NCI-H128 (cell line): ENCODE results near the gene ARSK.

ENCODE experiments used
- DNase-seq: peaks from one replicate; lab custom pipeline; 2025; ENCODE audit not compliant: unreplicated experiment; lab: John Stamatoyannopoulos, UW

The ARSK gene

DNA sequence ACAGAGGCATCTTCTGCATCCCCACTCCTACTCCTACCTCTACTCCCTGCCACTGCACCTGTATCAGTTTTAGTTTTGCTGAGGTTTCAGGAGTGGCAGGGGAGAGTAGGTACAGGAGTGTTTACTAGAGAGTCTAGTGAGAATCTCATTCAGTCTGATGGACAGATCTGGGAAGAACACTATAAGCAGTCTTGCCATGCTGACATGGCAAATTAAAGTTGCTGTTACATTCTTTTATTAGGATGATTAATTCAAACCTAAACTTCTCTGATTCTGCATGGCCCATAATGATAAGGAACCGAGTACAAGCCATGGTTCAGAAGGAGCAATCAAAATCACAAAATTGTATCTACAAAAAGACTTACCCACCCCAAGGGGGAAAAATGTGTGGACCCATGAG lies 7.4 kb downstream of the ARSK start:
- DNase-seq: no peak

DNA sequence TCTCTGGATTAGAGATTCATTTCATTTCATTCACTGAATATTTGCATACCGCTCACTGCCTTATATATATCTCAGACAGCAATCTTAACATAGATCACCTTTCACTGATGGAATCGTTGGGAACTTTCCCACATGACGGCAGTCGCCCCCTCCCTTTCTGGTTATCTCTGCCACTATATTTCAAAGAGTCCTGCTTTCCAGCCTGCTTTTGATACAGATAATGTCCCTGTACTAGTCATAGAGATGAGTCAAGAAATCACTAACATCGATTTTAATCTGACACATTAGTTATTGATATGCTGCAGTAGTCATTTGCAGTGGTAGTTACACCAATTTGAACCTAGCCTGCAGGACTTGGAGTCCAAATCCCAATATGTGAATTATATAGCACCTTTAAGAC lies 8.5 kb downstream of the ARSK start:
- no peak for DNase-seq

DNA sequence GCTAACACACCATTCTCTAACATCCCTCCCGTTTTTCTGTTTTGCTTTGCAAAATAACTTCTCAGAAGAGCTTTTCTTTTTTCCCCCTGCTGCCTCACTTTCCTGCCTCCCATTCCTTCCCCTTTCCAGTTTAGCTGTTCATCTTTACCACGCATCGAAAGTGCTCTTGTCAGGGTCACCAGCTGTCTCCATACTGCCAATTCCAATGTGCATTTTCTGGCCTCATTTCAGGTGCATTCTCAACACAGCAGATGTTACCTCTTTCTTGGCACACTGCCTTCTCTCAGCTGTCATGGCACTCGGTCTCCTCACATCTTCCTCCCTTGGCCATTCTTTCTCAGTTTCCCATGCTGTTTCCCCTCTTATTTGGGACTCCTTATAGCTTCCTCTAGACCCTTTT lies 9.5 kb downstream of the ARSK start:
- DNase-seq: no peak

DNA sequence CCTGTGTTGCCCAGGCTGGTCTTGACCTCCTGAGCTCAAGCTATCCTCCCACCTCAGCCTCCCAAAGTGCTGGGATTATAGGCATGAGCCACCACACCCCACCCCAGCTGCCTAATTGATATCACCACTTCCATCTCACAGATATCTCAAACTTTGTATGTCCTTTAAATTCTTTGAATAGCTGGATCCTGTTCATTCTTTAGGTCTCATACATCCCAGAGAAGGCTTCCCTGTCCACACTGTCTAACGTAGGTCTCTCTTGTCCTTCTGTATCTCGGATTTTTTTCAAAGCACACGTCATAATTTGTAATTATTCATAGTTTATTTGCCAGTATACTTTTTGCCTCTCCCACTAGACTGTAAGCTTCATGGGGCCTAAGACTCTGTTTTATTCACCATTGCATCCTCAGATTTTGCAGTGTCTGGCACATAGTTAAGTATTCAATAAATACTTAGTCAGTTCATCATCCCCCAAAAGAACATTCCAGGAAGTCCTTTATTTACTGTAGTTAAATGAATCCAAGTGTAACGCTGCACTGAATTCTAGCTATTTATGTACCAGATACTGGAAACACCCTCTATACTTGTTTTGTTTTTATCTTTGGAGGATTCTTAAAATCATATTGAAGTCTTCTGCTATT lies 10.5 kb downstream of the ARSK start:
- DNase-seq: no peak

DNA sequence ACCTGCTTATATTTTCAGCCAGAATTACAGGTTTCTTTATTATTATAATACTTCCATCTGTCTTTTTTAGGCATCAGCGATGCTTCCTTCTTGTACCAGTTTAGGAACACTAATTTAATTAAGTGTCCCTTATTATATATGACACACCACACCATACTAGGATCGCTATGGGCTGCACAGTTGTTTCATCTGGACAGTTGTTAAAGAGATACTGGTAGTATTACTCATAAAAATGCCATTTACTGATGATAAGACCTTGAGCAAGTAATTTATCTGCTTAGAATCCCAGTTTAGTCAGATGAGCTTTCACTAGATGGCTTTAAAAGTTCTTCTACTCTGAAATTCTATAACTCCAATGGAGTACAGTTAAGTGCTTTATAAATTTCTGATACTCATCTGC lies 17.1 kb downstream of the ARSK start:
- DNase-seq: no peak

DNA sequence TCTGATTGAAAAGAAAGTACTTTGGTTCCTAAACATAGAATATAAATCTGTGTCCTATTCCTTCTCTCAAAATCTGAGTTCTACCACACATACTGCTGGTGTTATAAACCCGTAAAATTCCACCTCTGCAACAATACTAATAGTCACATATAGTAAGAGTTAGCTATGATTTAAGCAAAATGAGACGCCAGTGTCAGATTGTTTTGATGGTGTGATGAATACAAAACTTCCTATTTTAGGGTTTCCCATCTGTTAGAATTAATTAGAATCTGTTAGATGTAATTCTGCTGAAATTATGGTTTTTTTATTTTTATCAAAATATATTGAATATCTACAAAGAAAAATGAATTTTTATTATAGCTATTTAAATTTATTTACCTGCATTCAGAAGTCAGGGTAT lies 26.7 kb downstream of the ARSK start:
- DNase-seq: no peak

DNA sequence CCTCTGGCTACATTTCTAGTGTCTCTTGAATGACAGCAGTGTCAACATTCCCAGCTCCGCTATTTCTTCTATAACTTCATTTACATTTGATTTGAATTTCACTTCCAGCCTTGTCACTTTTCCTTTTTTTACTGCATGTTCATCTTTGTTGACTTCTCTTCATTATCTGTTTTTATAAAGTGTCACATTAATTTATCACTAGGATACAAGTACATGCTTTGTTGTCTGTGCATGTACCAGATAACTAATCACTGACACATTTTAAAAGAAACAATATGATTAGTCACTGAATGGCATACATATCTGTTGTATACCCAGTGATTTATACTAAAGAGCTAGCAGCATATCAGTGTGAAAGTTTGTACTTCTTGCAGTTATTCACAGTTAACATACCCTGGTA lies 29.1 kb downstream of the ARSK start:
- no peak for DNase-seq

DNA sequence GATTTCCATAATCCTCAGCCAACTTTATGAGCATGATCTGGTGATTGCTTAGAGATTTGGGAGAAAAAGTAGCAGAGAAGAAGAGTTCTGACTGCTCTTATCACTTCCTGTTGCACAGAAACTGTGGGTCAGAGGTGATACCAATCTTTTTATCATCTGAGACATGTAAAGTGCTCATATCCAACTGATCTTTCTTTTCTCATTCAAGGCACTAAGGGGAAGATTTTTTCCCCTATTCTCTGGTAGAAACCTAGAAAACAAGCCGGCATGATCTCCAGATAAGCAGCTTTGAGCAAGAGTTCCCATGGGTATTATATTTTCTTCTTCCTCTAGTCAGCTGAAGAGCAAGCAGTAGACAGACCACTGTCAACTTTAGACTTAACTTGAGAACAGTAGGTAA lies 36.0 kb downstream of the ARSK start:
- DNase-seq: no peak

DNA sequence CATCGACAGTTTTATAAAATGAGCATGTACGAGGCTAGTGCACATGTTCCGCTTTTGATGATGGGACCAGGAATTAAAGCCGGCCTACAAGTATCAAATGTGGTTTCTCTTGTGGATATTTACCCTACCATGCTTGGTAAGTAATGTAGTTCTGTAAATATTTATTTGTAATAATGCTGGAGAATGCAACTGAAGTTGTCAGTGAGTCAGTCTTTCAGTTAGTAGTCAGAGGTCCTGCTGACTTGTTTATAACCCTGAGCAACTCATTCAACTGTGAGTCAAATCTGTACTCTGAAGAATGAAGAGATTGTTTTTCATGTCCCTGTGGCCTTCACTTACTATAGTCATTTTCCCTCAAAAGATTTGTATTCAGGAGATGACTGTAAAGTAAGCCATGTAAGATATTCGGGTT lies 36.6 kb downstream of the ARSK start:
- DNase-seq: no peak

DNA sequence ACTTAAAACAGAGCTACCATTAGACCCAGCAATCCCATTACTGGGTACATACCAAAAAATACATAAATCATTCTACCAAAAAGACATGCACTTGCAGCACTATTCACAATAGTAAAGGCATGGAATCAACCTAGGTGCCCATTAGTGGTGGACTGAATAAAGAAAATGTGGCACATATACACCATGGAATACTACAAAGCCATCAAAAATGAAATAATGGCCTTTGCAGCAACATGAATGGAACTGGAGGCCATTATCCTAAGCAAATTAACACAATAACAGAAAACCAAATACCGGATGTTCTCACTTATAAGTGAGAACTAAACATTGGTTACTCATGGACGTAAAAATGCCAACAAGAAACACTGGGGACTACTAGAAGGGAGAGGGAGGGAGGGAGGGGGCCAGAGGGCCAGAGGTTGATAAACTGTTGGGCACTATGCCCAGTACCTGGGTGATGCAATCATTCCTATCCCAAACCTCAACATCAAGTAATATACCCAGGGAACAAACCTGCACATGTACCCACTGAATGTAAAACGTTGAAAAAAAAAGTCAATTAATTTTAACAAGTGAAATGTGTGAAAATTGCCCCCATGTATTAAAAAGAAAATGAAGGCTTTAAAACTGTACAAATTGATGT lies 40.5 kb downstream of the ARSK start:
- no peak for DNase-seq

DNA sequence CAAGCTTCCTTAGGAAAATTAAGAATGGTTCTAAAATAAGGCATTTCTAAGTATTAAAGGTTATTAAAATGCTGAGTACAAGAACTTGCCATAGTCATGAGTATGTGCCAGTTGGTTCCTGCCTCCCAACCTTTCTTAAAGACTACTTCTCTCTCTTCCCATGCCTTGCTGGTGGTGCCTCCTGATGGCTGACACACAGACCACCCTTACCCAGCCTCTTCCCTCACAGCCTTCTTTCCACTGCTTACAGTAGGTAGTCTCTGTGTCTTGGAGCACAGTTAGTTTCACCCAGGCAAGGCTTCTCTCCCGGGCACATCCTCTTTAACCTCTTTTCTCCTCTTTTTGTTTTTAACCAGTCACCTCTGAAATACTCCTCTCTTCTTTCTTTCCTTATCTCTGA lies 44.4 kb downstream of the ARSK start:
- DNase-seq: no peak

DNA sequence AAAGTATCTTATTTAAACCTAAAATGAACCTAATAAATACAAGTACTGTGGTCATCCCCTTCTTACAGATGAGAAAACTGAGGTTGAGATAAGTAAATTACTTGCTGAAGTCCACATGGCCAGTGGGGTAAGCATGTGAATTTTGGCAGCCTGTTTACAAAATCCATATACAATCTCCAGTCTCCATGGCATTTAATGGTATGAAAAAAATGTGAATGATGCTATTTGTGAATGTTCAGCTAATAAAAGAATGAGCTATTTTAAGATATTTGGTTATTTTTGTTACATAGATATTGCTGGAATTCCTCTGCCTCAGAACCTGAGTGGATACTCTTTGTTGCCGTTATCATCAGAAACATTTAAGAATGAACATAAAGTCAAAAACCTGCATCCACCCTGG lies 45.7 kb downstream of the ARSK start:
- DNase-seq: no peak

DNA sequence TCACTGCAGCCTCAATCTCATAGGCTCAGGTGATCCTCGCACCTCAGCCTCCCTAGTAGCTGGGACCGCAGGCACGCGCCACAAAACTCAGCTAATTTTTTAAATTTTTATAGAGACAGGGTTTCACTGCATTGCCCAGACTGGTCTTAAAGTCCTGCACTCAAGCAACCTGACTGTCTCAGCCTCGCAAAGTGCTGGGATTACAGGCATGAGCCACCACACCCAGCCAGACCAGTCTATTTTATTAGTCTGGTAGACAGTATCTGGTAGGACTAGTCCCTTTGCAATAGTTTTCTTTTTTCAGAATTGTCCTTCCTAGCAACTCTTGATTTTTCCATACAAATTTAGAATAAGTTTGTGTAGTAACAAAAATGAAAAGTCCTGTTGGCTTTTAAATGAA lies 50.9 kb downstream of the ARSK start:
- DNase-seq: no peak

DNA sequence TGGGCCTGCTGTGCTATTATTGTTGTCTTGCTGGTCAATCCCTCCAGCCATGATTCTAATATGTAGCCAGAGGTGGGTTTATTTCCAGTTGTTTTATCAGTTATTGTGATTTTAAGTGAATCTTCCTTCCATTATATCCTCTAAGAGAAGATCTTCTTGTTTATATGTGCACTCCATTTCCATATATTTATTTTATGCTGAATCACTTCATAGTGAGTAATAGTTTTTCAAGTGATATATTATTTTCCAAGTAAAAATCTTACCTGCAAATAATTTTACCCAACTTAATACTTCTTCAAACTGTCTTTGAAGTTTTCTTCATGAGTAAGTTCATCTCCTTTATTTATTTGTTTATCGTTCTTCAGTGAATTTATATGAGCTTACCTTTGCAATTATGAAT lies 51.5 kb downstream of the ARSK start:
- DNase-seq: no peak

DNA sequence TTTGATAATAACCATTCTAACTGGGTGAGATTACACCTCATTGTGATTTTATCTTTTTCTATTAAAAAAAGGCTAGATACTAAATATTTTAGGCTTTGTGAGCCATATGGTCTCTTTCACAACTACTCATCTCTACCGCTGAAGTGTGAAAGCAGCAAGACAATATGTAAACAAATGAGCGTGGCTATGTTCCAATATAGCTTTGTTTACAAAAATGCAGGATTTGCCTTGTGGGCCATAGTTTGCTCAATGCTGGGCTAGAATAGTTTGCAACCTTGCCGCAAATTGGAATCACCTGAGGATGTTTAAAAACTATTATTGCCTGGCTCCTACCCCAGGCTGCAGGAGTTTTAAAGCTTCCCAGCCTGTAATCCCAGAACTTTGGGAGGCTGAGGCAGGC lies 54.8 kb downstream of the ARSK start:
- no peak for DNase-seq

DNA sequence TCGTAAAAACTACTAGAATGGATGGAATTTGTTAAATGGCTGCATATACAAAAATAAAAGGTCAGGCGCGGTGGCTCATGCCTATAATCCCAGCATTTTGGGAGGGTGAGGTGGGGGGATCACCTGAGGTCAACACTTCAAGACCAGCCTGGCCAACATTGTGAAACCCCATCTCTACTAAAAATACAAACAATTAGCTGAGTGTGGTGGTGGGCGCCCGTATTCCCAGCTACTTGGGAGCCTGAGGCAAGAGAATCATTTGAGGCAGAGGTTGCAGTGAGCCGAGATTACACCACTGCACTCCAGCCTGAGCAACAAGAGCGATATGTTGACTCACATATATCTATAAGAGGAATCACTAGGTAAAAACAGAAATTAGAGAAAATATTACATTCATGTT lies 55.6 kb downstream of the ARSK start:
- no peak for DNase-seq

DNA sequence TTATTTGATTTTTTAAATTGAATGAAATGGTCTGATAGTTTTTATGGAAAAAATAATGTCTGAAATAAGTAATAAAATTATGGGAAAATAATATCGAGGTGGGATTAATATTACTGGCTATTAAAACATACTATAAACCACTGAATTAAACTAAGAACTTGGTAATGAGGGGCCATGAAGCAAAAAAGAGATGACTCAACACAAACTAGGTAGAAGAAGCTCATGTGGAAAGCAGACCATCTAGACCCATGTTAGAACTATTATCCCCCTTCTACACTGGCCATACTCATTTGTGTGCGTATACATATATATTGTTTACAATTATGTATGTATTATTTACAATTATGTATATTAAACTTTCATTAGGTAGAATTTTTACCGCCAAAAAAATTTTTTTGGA lies 56.5 kb downstream of the ARSK start:
- no peak for DNase-seq

DNA sequence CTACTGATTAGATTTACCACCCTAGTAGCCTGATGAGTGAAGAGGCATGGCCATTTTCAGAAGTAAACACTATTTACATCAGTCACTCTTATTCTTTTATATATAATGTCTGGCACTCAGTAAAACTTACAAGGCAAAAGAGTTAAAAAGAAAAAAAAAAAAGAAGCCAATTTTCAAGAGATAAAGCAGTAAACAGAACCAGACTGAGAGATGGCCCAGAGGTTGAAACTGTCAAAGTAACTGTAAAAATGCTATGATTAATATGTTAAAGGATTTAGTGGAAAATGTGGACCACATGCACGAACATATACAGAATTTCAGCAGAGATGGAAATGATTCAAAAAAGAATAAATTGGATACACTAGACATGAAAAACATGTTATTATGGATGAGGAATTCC lies 58.6 kb downstream of the ARSK start:
- DNase-seq: no peak

DNA sequence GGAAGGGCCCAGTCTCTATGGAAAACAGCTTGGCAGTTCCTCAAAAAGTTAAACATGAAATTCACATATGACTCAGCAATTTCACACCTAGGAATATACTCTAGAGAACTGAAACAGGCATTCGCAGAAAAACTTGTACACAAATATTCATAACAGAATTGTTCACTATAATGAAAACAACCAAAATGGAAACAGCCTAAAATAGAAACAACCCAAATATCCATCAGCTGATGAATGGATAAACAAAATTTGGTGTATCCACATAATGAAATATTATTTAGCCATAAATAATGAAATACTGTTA lies 60.2 kb downstream of the ARSK start:
- no peak for DNase-seq

DNA sequence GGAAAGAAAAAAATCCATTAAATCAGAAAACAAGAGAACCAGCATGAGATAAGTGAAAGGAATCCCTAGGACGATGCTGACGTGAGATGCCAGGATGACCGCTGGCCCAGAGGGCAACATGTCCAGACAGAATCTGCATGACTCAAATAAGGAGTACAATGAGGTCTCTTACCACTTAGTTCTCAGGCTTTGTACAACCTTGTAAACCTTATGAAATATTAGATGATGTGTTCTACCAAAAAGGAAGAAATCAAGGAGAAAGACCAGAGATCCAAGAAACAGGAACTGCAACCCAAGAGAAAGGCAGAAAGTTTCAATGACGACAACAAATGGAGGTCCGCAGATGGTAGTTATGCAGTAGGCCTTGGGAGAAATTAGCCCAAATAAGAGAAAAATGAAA lies 62.2 kb downstream of the ARSK start:
- DNase-seq: no peak

DNA sequence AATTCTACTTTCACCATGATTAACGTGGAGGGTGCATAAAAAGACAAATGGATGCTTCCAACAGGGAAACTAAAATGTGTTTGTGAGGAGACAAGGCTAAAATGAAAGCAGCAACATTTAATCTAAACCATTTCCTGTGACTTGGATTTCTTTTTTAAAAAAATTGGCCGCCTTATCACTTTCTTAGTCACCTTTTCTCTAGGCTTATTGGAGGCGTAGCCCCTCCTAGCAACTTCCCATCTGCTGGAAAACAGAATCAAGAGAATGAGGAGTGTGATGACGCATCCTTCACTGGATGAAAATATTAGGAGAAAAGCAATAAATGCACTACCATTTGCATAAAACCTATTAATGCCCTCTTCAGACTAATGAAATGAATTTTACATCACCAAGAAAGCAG lies 64.2 kb downstream of the ARSK start:
- no peak for DNase-seq

DNA sequence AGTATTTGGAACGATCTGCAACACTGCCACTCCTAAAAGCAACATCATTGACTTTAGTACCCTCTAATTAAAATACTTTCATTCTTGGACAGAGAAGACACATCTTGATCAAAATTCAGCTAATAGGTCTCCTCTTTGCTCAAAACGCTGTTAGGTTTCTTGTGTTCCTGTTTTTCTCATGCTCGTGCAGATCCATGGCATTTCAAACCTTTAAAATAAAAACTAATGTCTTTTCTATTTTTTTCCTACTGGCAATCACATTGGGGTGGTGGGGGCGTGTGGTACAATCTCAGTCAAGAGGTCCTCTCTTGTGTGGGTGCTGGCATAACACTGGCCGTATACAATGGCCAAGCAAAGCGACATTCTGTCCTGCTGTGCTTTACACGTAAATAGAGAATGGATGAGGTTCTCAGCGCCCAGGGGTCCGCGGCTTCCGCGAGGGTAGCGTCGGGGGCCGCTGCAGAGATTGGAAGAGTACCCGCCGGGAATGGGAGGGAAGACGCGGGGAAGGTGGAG lies 64.7 kb downstream of the ARSK start:
- no peak for DNase-seq
